Posterior vena cava (tissue), 2 donors: Measurements from ENCODE around the gene HSPA4. TPM values are rescaled to one million over a fixed set of nuclear protein-coding genes. Genes with fewer than 3 reads are reported as not detected.

Experiments used
- DNase-seq: peaks from one replicate; pipeline ENCODE4 v3.0.0-alpha.2; 2020; ENCODE audit warnings: low spot score
- intact Hi-C, 2 donors: fragments of 100-400 bp; cut with DNase I; formaldehyde crosslinking; loops; one replicate each; pipeline versions ENCODE4 v1.14.1 to v1.14.2; 2022 to 2023
- total RNA-seq, 2 donors: library from RNA; stranded (reverse); fragmentation: NEBNext Ultra II Directional; extraction: Animal tissue kit (Norgen Biotek cat#: 25700); gene quantifications; one replicate each; pipeline ENCODE4 v1.2.1, GENCODE V29; 2021
- donor health status: DM: yes; HTN: yes; CAD: no.
- donor health status: DM: yes; HTN: yes; CAD: no.

The HSPA4 gene
- total RNA-seq, 2 donors from 2014 or later: 70.4 to 89.8 TPM

- no peak for DNase-seq
- intact Hi-C loops: no loop called here
Observed at GRCh38 chr5:133142782-133143181, 91.0 kb downstream of the HSPA4 start.

- no peak for DNase-seq
- intact Hi-C loops: no loop called here
Observed at GRCh38 chr5:133144245-133144981, 92.6 kb downstream of the HSPA4 start.

GRCh38 chr5:133145436-133146170 is 93.8 kb downstream of the HSPA4 start:
- no peak for DNase-seq

GRCh38 chr5:133147411-133147810 is 95.6 kb downstream of the HSPA4 start:
- intact Hi-C loops: no loop called here
- DNase-seq: no peak

More at GRCh38 chr5:133145436-133146170, 93.8 kb downstream of the HSPA4 start:
- intact Hi-C loops: no loop called here

GRCh38 chr5:133147815-133148567 is 96.2 kb downstream of the HSPA4 start:
- intact Hi-C loops: no loop called here
- no peak for DNase-seq

- intact Hi-C loops: no loop called here
- DNase-seq: no peak
Observed at GRCh38 chr5:133149345-133149744, 97.5 kb downstream of the HSPA4 start.

- no peak for DNase-seq
- intact Hi-C loops: no loop called here
Observed at GRCh38 chr5:133150909-133151544, 99.2 kb downstream of the HSPA4 start.

GRCh38 chr5:133154274-133155075 is 102.7 kb downstream of the HSPA4 start:
- intact Hi-C loops: loop anchor here in 1 of 2 donors (1.0 kb wide), 1 partner anchor 20 kb away; no protein-coding TSS in a partner anchor

GRCh38 chr5:133155326-133155969 is 103.6 kb downstream of the HSPA4 start:
- intact Hi-C loops: loop anchor here in 1 of 2 donors (1.0 kb wide), 1 partner anchor 19 kb away; no protein-coding TSS in a partner anchor
- no peak for DNase-seq

More at GRCh38 chr5:133154274-133155075, 102.7 kb downstream of the HSPA4 start:
- DNase-seq: no peak

Other genes with a start within 250 kb of the HSPA4 start
- not detected for gene SOWAHA, start 238.7 kb upstream of the HSPA4 start, total RNA-seq
- 1 to 10 TPM; 5.2 to 6.8 TPM for gene SHROOM1, start 221.4 kb upstream of the HSPA4 start, total RNA-seq
- gene GDF9, start 185.5 kb upstream of the HSPA4 start, total RNA-seq: under 1 TPM; 0.33 to 0.51 TPM
- 100 to 1,000 TPM; 364 to 379 TPM for gene UQCRQ, start 185.4 kb upstream of the HSPA4 start, total RNA-seq
- gene LEAP2, start 178.3 kb upstream of the HSPA4 start, total RNA-seq: under 1 TPM; 0.48 to 0.69 TPM
- 10 to 100 TPM; 78.2 to 90.3 TPM for gene AFF4, start 88.4 kb upstream of the HSPA4 start, total RNA-seq
- 10 to 100 TPM; 14.8 to 19.0 TPM for gene ZCCHC10, start 25.5 kb upstream of the HSPA4 start, total RNA-seq